ENCODE measurements around the gene COX6A1.

COX6A1 gene

GRCh38 chr12:120472521-120472920 is 34.6 kb downstream of the COX6A1 start:
- peak; percentile 39 for DNase-seq (ENCODE audit: low read depth)
- no peak overlapping the region for H3K4me3 ChIP-seq (ENCODE audit: control insufficient read depth, low read depth, low read length)
- no peak for TF ChIP-seq CTCF (conservative IDR thresholded peaks at IDR 0.05; ENCODE audit: control insufficient read depth, insufficient read depth, low read depth, low read length)

- H3K4me3 ChIP-seq (ENCODE audit: control insufficient read depth, low read depth, low read length): no peak overlapping the region
- TF ChIP-seq CTCF (conservative IDR thresholded peaks at IDR 0.05; ENCODE audit: control insufficient read depth, insufficient read depth, low read depth, low read length): no peak
- DNase-seq (ENCODE audit: low read depth): no peak
Observed at GRCh38 chr12:120473807-120474615, 36.1 kb downstream of the COX6A1 start.

GRCh38 chr12:120474616-120474960 is 36.7 kb downstream of the COX6A1 start:
- DNase-seq (ENCODE audit: low read depth): peak; percentile 71
- TF ChIP-seq CTCF (conservative IDR thresholded peaks at IDR 0.05; ENCODE audit: control insufficient read depth, insufficient read depth, low read depth, low read length): no peak
- H3K4me3 ChIP-seq (ENCODE audit: control insufficient read depth, low read depth, low read length): no peak overlapping the region

- no peak for DNase-seq (ENCODE audit: low read depth)
- no peak overlapping the region for H3K4me3 ChIP-seq (ENCODE audit: control insufficient read depth, low read depth, low read length)
- no peak for TF ChIP-seq CTCF (conservative IDR thresholded peaks at IDR 0.05; ENCODE audit: control insufficient read depth, insufficient read depth, low read depth, low read length)
Observed at GRCh38 chr12:120475643-120476042, 37.7 kb downstream of the COX6A1 start.

- TF ChIP-seq CTCF (conservative IDR thresholded peaks at IDR 0.05; ENCODE audit: control insufficient read depth, insufficient read depth, low read depth, low read length): no peak
- no peak for DNase-seq (ENCODE audit: low read depth)
- H3K4me3 ChIP-seq (ENCODE audit: control insufficient read depth, low read depth, low read length): no peak overlapping the region
Observed at GRCh38 chr12:120479458-120479857, 41.5 kb downstream of the COX6A1 start.

- DNase-seq (ENCODE audit: low read depth): no peak
- no peak overlapping the region for H3K4me3 ChIP-seq (ENCODE audit: control insufficient read depth, low read depth, low read length)
- TF ChIP-seq CTCF (conservative IDR thresholded peaks at IDR 0.05; ENCODE audit: control insufficient read depth, insufficient read depth, low read depth, low read length): no peak
Observed at GRCh38 chr12:120480211-120480610, 42.3 kb downstream of the COX6A1 start.
